ENCODE measurements around the gene PRR5L.

DNA sequence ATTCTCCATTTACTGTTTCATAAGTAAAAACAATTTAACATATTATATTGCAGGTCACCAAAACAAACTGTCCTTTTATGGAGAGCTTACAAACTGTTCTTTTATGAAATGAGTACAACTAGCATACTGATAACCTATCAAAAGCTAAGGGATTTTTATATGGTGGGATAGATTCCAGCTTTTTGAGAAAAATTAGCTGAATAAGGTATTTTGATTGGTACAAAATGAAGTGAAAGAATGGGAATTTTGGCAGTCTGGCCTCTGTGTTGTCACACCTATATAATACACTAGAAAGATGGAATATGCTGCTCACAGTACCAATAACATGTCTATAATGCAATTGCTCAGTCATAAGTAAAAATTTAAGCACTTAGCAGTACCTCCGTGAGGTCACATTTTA lies 202.6 kb downstream of the PRR5L start:
- TF ChIP-seq, protein P1, sequence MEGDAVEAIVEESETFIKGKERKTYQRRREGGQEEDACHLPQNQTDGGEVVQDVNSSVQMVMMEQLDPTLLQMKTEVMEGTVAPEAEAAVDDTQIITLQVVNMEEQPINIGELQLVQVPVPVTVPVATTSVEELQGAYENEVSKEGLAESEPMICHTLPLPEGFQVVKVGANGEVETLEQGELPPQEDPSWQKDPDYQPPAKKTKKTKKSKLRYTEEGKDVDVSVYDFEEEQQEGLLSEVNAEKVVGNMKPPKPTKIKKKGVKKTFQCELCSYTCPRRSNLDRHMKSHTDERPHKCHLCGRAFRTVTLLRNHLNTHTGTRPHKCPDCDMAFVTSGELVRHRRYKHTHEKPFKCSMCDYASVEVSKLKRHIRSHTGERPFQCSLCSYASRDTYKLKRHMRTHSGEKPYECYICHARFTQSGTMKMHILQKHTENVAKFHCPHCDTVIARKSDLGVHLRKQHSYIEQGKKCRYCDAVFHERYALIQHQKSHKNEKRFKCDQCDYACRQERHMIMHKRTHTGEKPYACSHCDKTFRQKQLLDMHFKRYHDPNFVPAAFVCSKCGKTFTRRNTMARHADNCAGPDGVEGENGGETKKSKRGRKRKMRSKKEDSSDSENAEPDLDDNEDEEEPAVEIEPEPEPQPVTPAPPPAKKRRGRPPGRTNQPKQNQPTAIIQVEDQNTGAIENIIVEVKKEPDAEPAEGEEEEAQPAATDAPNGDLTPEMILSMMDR (IDR thresholded peaks at IDR 0.05; ENCODE audit: low read depth, low read length, poor library complexity, severe bottlenecking) = no peak
- TF ChIP-seq EZH2phosphoT487 (IDR thresholded peaks at IDR 0.05; ENCODE audit: borderline replicate concordance, low read length) = no peak
